Hematopoietic multipotent progenitor cell (in vitro differentiated cells): ENCODE results near the gene TM7SF2. TPM values are rescaled to one million over a fixed set of nuclear protein-coding genes. Genes with fewer than 3 reads are reported as not detected.
A peak's percentile ranks its signal among the peaks of the same experiment; 100 is the strongest.

Experiments used
- DNase-seq, 3 donors: peaks; one replicate each; pipeline ENCODE4 v3.0.0-alpha.2; 2011 to 2015; ENCODE audit warnings: low read depth in 2 of 3, low spot score in 2 of 3
- total RNA-seq: library from RNA; depleted of rRNA; stranded (reverse); fragments of >200 nt; gene quantifications from one replicate; pipeline ENCODE4 v1.2.3, GENCODE V29; 2012

Gene TM7SF2
- total RNA-seq = 46.6 TPM

DNA sequence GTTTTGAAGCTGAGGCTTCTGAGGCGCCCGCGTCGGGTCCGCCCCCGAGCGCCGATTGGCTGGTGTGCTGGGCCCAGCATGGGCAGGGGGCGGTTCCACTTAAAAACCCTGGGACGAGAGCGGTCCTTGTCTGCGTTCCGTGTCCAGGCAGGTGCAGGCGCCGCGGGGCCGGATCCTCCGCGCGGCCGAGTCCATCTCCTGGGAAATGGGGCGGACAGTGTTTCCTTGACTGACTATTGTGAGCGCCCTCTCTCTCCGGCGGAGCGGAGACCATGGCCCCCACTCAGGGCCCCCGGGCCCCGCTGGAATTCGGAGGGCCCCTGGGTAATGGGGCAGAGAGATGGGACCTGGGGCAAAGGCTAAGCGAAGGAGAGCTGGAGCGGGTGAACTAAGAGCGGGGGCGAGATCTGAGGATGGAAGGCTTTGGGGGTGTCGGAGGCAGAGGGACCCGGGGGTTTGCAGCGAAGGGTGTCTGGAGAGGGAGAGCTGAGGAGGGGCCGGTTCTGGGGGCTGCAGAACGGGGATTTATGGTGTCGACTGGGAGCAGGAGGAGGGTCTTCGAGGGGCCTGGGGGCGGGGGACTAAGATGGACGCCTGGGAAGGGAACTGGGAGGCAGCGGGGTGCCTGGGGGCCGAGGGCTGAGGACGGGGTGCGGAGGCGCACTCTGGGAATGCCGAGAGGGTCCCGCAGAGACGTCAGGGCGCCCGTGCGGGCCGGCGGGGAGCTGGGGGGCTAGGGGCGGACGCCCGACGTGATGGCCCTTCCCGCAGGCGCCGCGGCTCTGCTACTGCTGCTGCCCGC, at the start of gene TM7SF2:
TSS of gene TM7SF2 (plus strand) at position 129 of the 802 bp plus-strand sequence. CDS start at position 273, 144 bp downstream.
- DNase-seq = peak; percentile 82 to 95 (median 92)

DNA sequence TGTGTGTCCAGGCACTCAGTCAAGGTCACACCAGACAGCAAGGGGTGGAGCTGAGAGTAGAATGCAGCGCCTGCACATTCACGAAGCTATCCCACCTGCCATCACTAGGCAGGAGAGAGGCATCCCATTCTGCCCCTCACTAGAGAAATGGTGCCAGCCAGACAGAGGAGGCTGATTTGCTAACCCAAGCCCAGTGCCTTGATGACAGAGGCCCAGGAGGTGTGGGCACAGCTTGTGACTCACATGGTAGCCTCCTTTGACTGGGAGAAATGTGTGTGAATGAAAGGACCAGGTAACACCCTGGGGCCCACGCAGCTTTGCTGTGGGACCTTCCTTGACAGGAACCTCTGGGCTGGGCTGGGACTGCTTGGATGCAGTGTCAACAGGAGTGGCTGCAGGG, 48.1 kb upstream of the TM7SF2 start:
- no peak for DNase-seq

DNA sequence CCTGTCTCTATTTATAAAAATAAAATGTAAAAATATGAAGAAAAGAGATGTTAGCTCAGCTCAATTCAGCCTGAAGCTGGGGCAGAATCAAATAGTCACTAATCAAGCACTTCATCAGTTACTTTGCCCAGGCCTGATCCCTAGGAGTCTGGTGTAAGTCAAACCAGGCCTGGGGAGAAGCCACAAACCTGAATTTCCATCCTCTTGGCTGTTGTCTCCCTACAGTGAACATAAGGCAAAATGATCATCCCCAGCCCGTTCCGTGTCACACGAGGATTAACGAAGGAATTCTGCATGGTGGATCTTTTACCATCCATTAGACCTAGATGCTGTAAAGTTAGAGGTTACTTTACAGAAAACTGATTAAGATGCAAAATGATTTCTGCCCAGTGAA, 46.8 kb upstream of the TM7SF2 start:
- no peak for DNase-seq

DNA sequence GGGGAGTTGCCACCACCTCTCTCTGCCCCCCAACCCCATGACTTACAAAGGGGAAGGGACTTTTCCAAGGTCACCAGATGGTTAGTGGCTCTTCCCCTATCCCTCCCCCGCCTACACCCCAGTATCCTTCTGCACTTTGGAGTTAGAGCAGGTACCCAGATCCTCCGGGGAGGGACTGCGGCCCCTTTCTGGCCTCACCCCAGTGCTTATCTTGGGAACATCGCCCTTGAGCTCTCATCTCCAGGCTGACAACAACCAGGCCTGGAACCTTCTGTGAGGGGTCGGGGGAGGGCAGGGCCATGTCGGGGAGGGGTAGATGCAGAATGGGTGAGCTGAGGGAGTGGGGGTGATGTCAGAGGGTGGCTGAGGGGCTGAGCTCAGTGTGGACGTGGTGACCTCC, 45.8 kb upstream of the TM7SF2 start:
- no peak for DNase-seq

DNA sequence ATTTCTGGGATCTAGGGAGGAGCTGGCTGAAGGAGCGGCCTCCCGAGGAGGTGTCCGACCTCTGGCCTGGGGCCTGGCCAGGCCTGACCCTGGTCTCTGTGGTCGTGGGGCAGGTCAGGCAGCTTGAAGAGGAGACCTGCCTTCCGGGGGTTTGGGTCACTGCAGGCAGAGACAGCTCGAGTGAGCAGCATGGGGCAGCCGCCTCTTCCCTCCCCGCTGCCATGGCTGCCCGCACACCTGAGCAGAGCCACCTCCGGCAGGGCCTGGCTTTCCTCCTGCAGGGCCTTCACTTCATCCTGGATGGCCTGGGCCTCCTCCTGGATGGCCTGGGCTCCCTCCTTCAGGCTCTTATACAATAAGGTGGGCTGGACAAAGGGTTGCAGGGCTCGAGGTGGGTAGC, 45.4 kb upstream of the TM7SF2 start:
- DNase-seq = no peak

DNA sequence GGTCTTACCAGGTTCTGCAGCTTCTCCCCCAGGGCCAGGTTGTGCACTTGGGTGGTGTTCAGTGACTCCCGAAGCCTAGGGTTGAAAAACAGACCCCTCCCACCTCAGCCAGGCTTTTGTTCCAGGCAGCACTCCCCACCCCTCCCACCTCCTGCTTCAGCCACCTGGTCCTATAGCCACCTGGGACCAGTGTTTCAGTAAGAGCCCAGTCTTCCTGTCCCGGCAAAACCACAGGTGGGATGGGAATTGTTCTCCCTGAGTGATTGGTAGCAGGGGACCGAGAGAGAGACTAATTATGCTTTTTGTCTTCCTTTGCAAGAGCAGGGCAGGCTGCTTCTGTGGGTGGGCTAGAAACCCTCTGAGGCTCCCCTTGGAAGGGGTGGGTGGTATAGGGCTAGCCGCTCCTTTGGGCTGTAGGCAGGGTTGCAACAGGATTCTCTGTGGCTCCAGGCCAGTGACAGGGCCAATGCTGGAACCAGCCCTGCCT, 44.8 kb upstream of the TM7SF2 start:
- no peak for DNase-seq

DNA sequence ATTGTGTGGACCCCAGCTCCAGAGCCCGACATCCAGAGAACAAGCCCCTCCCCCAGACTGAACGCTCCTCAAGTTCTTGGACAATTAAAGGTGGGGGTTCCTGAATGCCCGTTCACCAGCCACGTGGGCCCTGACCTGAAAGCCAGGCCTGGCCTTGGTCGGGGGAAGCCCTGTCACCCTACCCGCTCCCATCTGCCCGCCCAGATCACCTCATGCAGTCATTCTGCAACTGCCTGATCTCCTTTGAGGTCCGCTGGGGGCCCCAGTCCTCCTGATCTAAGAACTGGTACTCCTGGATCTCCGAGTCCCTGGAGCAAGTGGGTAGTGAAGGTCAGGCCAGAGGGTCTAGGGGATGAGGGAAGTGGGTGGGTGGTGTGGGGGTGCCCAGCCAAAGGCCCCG, 44.2 kb upstream of the TM7SF2 start:
- DNase-seq = no peak

DNA sequence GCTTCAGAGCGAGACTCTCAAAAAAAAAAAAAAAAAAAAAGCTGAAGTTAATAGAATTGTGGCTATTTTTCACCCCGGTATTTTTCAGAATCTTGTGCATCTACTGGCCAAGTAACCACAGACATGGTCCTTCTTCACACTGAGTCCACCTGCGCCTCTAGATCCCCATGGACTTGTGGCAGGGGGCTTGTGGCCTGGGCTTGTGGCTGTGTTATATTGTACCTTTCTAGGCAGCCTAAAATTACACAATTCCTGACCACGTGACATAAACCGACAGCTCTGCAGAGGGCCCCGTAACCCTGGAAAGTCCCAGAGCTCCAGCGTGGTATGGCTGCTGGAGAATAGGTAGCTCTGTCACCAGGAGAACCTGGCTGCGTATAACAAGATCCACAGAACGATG, 42.5 kb upstream of the TM7SF2 start:
- DNase-seq = peak in 1 of 3 donors; percentile 41

DNA sequence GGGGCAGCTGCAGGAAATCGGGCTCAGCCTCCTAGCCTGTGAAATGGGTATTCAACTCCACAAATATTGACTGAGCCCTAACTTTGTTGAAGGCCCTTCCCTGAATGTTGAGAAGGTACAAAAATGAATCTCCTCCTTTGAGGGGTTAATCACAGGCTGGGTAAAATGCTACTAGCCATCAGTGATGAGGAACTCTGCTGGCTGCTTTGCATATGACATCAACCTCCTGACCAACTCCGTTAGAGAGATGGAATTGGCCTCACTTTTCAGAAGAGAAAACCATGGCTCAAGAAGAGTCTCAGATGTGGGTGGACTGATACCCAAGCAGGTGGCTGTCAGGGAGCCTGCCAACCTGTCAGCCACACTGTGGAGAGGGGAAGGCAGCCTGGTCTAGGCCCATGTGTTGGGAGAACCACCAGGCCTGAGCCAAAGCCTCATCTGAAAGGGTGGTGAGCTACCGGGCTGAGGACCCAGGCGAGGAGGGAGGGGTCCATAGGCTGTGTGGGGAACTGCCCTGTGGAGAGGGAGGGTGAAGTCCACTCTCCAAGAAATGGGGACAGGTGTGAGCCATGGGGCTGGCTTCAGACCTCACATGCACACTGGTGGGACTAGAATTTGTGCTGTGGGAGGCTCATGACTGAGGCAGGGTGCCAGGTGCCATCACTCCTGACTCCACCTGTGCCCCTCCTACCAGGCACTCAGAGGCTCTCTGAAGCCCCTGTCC, 39.6 kb upstream of the TM7SF2 start:
- no peak for DNase-seq

DNA sequence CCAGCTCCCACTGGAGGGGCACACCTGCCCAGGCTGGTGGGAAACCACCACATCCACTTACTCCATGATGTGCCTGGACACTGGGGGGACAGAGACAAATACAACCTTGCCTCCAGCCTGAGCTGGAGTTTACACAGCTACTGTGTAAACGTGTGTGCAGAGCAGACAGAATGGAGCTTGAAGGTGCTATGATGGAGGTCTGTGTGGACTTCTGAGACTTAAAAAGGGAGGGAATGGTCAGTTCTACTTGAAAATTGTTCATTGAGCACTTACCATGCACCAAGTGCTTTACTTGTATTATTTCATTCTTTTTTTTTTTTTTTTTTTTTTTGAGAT, 39.1 kb upstream of the TM7SF2 start:
- no peak for DNase-seq

DNA sequence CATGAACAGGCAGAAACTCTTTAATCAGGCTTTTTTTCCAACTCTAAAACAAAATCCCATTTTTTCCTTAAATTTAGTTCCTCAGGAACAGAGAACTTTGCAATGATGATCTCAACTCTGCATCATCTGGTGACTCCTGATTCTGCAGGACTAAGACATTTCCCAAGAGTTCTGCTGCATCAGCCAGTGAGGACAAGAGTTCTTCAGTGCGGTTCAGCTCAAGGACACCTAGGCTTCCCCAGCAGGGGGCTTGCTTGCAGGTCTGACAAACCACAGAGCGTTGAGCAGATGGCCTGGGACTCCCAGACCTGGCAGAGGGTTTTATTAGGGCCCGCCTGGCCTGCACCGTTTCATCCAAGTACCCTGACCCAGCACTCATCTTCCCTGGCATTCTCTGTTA, 34.2 kb upstream of the TM7SF2 start:
- no peak for DNase-seq

DNA sequence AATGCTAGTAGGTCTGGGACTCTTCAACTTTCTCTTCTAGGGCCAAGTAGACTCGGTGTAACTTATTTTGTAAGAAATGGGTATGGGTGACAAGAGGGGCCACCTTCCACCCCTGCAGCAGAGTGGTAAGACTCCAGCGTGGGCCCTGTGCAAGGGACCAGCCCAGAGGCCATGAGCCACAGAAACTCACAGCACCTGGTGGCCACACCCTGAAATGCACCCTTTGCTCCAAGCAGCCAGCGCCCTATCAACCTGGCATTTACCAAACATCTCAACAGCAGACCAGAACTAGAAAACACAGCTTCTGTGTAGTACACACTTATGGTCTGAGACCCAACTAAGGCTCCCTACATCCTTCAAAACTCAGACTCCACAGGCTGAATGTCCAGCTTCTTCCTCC, 33.5 kb upstream of the TM7SF2 start:
- DNase-seq = peak; percentile 44 to 82 (median 66)

DNA sequence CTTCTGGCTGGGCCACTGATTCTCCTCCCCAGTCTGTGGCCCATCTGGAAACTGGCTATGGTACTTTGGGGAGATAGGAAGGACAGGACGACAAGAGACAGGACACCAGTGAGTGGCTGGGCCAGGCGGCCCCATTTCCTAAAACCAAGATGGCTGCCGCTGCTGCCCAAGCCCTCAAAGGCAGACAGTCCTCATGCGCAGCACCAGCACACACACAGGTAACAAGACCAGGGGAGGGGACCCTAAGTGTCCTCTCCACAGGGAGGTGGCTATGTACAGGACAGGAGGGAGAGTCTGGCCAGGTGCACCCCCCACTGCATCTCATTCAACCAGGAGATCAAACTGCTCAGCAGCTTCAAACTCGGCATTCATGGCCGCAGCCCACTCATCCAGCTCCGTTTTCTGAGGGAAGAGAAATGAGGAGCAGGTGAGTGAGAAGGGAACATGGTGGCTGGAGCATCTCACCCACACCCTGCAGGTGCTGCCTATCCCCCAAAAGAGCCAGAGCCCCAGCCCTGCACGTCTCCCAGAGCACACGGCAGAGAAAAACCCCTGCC, 32.8 kb upstream of the TM7SF2 start:
- no peak for DNase-seq

DNA sequence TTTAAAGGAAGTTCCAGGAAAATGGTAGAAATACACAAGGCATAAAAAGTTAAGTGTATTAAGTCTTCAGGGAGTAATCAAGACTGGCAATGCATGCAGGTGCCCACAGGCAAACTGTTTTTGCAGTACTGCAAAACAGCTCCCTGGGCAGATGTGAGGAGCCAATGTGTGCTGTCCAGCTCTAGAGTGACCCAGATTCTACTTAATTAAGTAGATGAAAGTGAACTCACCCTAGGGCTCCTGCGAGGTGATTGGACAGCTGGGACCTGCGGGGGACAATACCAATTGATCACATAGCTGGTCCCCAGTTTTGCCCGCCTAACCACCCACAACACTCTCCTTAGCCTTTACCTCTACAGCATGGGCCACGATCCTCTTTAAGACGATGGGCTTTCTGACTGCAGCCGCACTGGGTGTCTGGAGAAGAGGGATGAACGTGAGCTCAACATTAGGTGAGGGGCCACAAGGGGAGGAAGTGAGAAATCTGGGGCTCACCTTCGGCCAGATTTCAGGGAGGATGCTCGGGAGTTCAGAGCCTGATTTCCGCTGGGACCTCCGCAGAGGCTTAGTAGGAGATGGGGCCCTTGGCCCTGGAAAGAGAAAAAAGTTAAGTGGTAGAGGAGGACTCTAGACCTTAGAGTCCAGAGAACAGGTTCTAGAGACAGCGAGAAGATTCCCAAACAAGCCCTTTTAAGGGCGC, 28.4 kb upstream of the TM7SF2 start:
- DNase-seq = no peak

DNA sequence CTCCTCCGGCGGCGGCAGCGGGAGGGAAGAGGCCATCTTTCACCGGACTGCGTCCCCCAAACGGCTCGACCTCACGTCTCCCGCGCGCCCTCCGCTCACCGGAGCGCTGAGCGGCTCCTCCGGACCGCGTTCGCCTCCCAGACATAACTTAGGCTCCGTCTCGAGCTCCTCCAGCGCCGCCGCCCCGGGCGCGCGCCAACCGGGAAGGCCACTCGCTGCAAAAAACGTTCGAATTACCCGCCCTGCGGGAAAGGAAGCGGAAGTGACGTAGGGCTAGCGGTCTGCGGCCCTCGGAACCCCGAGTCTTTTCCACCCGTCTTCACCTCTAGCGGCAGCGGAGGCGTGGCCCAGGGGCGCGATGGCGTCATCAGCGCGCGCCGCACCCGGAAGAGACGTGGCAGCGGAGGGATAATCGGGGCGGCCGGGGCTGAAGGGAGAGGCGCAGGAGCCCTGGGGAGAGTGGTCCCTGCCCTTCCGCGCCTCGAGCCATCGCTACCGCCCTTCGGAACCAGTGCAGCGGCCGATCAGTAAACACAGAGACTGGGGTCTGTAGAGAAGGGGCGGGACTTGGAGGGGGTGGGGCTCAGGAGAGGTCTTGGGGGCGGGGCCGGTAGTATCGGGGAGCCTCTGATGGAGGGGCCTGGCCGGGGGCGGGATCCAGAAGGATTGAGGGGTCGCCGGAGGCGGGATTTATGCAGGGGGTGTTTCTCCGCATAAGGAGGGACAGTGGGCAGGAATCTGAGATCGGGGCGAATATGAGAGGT, 27.7 kb upstream of the TM7SF2 start, which contains the start of the genes CDCA5 and ZFPL1:
TSS of gene CDCA5 (minus strand) at position 207 of the 764 bp plus-strand sequence. CDS start at position 145, 62 bp downstream.
TSS of gene ZFPL1 (plus strand) at position 389 of the 764 bp plus-strand sequence. CDS start 477 bp downstream, outside the sequence.
- peak; percentile 93 to 96 (median 93) for DNase-seq

DNA sequence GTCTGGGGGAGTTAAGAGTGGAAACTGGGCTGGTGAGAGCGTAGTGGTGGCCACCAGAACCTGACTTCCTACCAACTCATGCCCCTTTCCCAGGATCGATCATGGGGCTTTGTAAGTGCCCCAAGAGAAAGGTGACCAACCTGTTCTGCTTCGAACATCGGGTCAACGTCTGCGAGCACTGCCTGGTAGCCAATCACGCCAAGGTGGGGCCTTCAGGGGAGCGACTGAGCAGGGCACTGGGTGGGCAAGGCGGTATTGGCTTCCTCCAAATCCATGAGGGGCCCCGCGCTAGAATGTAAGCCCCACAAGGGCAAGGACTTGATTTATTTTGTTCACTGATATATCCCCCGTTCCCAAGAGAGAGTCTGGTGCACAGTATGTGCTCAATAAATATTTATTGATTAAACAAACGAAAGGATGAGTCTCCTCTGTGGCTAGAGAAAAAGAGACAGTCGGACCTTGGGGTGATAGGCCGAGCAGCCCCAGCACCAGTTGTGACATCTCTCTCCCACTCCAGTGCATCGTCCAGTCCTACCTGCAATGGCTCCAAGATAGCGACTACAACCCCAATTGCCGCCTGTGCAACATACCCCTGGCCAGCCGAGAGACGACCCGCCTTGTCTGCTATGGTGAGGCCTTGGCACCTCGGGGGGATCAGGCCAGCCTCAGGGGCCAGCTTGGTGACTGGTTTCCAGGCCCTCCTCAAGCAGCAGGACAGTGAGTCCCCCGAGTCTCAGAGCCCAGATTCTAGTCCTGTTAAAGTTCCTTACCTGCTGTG, 26.9 kb upstream of the TM7SF2 start:
- DNase-seq = no peak

DNA sequence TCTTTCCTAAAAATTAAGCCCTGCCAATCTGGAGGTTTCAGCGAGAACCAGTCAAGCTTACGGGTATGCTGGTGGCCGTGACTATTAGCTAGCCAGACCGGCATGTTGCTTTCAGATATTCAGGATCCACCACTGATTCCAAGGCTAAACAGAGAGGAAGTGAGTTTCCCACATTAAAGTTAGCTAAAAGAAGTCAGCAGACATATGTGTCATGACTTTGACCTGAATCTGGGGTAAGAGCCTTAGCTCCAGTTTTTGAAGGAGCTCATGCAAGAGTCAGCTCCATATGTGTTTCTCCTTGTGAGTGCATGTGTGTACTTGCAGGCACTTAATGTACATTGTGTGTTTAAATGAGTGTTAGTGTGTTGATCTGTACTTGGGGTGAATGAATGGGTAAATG, 26.2 kb upstream of the TM7SF2 start:
- no peak for DNase-seq

DNA sequence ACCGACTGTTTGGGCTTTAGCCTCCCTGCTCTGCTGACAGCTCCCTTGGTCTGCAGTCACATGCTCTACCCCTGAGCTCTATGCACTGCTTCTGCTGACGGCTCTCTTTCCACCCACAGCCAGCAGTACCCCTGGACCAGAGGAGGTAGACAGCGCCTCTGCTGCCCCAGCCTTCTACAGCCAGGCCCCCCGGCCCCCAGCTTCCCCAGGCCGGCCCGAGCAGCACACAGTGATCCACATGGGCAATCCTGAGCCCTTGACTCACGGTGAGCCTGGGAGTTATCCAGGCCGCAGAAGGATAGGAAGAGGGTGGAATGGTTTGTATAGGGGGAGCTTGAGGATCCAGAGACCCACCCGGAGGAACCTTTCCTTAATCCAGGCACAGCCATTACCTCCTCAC, 24.9 kb upstream of the TM7SF2 start:
- DNase-seq = no peak

DNA sequence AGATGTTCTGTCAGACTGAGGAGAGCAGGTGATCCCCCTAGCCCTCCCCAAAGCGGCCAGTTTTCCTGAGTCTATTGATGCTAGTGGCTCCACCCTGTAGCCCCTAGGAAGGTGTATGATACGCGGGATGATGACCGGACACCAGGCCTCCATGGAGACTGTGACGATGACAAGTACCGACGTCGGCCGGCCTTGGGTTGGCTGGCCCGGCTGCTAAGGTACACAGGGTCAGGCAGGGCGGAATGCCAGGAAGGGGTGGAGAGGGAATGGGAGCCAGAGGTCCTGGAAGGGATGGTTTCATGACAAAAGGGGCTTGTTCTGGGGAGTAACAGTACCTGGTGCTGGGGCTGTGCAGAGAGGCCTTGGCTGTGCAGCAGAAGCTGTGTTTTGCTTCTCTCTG, 24.5 kb upstream of the TM7SF2 start:
- no peak for DNase-seq
